CD8-positive, alpha-beta memory T cell (primary cell): ENCODE data around the gene SPON1. TPM values are rescaled to one million over a fixed set of nuclear protein-coding genes. Genes with fewer than 3 reads are reported as not detected.
"Not testable (repeated sequence)": the region's sequence is repeated elsewhere in the genome, so short reads cannot be mapped to it uniquely, and the experiment has no call there.

Source experiments
- CTCF ChIA-PET: fragments of 350-600 bp; sonication (Branson Sonifier 250); formaldehyde crosslinking; loops from one replicate; lab custom pipeline; 2021; ENCODE audit warnings: antibody characterized with exemption; lab: Charles Lee
- POLR2A ChIA-PET: fragments of 350-600 bp; sonication (Branson Sonifier 250); formaldehyde crosslinking; loops from one replicate; lab custom pipeline; 2021; ENCODE audit warnings: antibody characterized with exemption; lab: Charles Lee
- DNase-seq, 5 donors: peaks; one replicate each; pipeline versions ENCODE4 v3.0.0 to v3.0.0-alpha.2; 2020 to 2022; ENCODE audit warnings: mixed read lengths in 1 of 5
- H3K27ac ChIP-seq: one replicate; pipeline ENCODE4 v1.7.0; 2013; ENCODE audit warnings: low read depth, mild to moderate bottlenecking, low read length, moderate library complexity
- H3K27me3 ChIP-seq: 2 replicates; pipeline ENCODE4 v1.7.0; 2013; ENCODE audit warnings: low read length, mild to moderate bottlenecking; ENCODE audit not compliant: insufficient read depth, poor library complexity, severe bottlenecking
- H3K36me3 ChIP-seq: 2 replicates; pipeline ENCODE4 v1.7.0; 2013; ENCODE audit warnings: mild to moderate bottlenecking, low read length, moderate library complexity; ENCODE audit not compliant: insufficient read depth
- H3K4me1 ChIP-seq: 2 replicates; pipeline ENCODE4 v1.7.0; 2013; ENCODE audit warnings: mild to moderate bottlenecking, low read length, moderate library complexity; ENCODE audit not compliant: insufficient read depth
- H3K4me3 ChIP-seq: 2 replicates; pipeline ENCODE4 v1.7.0; 2013; ENCODE audit warnings: mild to moderate bottlenecking, low read length
- H3K9me3 ChIP-seq: 2 replicates; pipeline ENCODE4 v1.7.0; 2013; ENCODE audit warnings: mild to moderate bottlenecking, low read length
- H3K27ac Mint-ChIP-seq, 8 donors: one replicate each; pipeline ENCODE4 v1.8.0; 2020 to 2021; ENCODE audit warnings: mixed read lengths in 8 of 8, mild to moderate bottlenecking in 6 of 8, inconsistent platforms in 3 of 8, moderate library complexity in 3 of 8
- H3K27me3 Mint-ChIP-seq, 2 donors: one replicate each; pipeline ENCODE4 v1.8.0; 2020 to 2021; ENCODE audit warnings: mixed read lengths in 2 of 2, mild to moderate bottlenecking in 1 of 2, moderate library complexity in 1 of 2
- H3K36me3 Mint-ChIP-seq, 3 donors: one replicate each; pipeline ENCODE4 v1.8.0; 2020 to 2021; ENCODE audit warnings: mixed read lengths in 3 of 3, inconsistent platforms in 1 of 3, mild to moderate bottlenecking in 1 of 3
- H3K4me1 Mint-ChIP-seq, 3 donors: one replicate each; pipeline ENCODE4 v1.8.0; 2020 to 2021; ENCODE audit warnings: mixed read lengths in 3 of 3, inconsistent platforms in 1 of 3, mild to moderate bottlenecking in 1 of 3
- H3K4me3 Mint-ChIP-seq, 7 donors: one replicate each; pipeline ENCODE4 v1.8.0; 2020 to 2021; ENCODE audit warnings: mixed read lengths in 7 of 7, mild to moderate bottlenecking in 6 of 7, moderate library complexity in 4 of 7, inconsistent platforms in 2 of 7
- H3K9me3 Mint-ChIP-seq, 5 donors: one replicate each; pipeline ENCODE4 v1.8.0; 2020 to 2022; ENCODE audit warnings: mixed read lengths in 5 of 5, mild to moderate bottlenecking in 3 of 5, moderate library complexity in 2 of 5, inconsistent platforms in 1 of 5
- polyA plus RNA-seq: library from polyadenylated mRNA; unstranded; fragments of 300-500 nt; fragmentation: Illumina TruSeq; gene quantifications from one replicate; pipeline ENCODE4 v1.2.3, GENCODE V29; 2021
- total RNA-seq, 2 experiments: library from RNA; stranded (reverse); gene quantifications; one replicate each; pipeline ENCODE4 v1.2.3, GENCODE V29; 2021

The SPON1 gene
- total and polyA plus RNA-seq, 3 experiments from 2014 or later: 0.81 to 2.0 (median 0.97) TPM

DNA sequence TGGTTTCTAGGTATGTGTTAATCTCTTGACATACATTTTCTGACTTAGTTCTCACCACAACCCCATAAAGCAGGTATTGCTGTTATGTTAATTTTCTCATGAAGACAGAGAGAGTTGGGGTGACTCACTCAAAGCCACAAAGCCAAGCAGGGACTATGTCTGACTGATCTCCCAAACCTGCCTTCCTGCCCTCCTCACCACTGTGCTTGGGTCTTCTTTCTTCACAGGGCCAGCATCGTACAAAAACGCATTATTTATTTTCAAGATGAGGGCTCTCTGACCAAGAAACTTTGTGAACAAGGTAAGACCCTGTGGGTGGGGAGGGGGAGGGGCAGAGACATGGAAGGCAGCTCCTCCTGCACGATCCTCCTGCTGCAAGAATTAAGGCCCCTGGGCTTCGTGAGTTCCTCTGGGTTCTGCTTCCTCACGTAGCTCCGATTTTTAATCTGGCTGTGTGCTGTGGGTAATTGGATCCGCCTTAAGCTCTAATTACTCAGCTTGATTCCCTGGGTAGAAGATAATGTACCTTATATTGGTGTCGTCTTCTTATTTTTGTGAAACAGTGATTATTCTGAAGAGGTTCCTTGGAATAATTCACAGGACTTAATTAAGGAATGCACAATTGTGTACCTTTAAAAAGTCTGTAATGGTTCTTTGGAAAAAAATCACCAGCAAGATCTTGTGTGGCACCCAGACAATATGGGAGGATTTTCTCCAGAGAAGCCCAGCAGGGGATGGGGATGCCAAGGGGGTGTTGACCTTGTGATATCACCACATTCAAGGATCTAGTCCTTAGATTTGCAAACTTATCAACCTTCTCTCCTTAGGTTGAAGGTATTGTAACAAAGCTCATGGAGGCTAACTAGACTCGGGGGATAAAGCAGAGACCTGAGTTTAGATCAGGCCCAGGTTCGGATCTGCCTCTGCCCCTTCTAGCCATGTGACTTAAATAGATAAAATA lies 112.9 kb downstream of the SPON1 start:
- H3K9me3 ChIP-seq: no peaks in the 10 kb centered on the region
- ChIA-PET CTCF (interaction anchor here (1.2 kb wide), 1 partner anchor 113 kb away, joined by 4 read pairs; the partner anchor contains the start of gene SPON1), POLR2A (interaction anchor here (1.0 kb wide), 1 partner anchor 15 kb away, joined by 14 read pairs; no protein-coding TSS in a partner anchor)
- peaks cover 42 to 65% (median 44%) of the 10 kb centered on the region in 3 donors for H3K4me1 Mint-ChIP-seq
- no peaks in the 10 kb centered on the region for H3K27me3 ChIP-seq
- peak; percentile 3 to 73 (median 61) for DNase-seq
- peak overlapping the region; percentile 69 to 85 (median 82) for H3K4me3 Mint-ChIP-seq
- peaks cover 0 to 2% (median 0%) of the 10 kb centered on the region in 3 donors for H3K36me3 Mint-ChIP-seq
- H3K4me1 ChIP-seq: peaks cover 63% of the 10 kb centered on the region
- no peaks in the 10 kb centered on the region for H3K36me3 ChIP-seq
- H3K27ac ChIP-seq: no peak overlapping the region
- peak overlapping the region; percentile 82 to 94 (median 90) for H3K27ac Mint-ChIP-seq
- H3K4me3 ChIP-seq: peak overlapping the region; percentile 38
- H3K27me3 Mint-ChIP-seq: peaks cover 1 to 7% of the 10 kb centered on the region in 2 donors
- no peaks in the 10 kb centered on the region for H3K9me3 Mint-ChIP-seq

DNA sequence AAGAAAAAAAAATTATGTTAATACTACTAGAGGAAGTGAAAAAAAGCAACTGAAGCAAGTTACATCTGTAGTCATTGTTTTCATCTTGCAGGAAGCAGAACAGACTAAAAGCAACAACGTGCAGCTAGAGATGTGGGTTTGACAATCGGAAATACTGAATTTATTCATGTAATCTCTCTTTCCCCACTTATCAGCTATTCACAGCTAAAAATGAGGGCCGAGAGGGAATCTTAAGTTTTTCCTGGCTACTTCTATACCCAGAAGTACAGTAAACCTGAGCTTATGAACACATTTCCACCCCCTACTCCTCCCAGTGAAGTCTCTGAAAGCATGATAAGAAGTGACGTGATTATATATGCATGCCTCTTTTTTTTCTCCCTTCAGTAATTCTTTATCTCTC lies 116.5 kb downstream of the SPON1 start:
- Histone ChIP-seq H3K27me3 (no peaks in the 10 kb centered on the region), H3K9me3 (no peaks in the 10 kb centered on the region), H3K4me3 (peak overlapping the region; percentile 24), H3K27ac (no peak overlapping the region), H3K36me3 (no peaks in the 10 kb centered on the region), H3K4me1 (peaks cover 54% of the 10 kb centered on the region)
- peaks cover 1 to 16% of the 10 kb centered on the region in 2 donors for H3K27me3 Mint-ChIP-seq
- H3K4me1 Mint-ChIP-seq: peaks cover 35 to 63% (median 42%) of the 10 kb centered on the region in 3 donors
- peak overlapping the region in 7 of 8 donors; percentile 39 to 91 (median 83) for H3K27ac Mint-ChIP-seq
- ChIA-PET POLR2A (interaction anchor here (1.0 kb wide), 1 partner anchor 210 kb away, joined by 3 read pairs; no protein-coding TSS in a partner anchor), CTCF (no interaction called here)
- peaks cover 0 to 20% (median 19%) of the 10 kb centered on the region in 3 donors for H3K36me3 Mint-ChIP-seq
- peaks cover 0 to 2% (median 0%) of the 10 kb centered on the region in 5 donors for H3K9me3 Mint-ChIP-seq
- peak in 1 of 5 donors; percentile 56 for DNase-seq
- peak overlapping the region in 6 of 7 donors; percentile 62 to 80 (median 71) for H3K4me3 Mint-ChIP-seq

DNA sequence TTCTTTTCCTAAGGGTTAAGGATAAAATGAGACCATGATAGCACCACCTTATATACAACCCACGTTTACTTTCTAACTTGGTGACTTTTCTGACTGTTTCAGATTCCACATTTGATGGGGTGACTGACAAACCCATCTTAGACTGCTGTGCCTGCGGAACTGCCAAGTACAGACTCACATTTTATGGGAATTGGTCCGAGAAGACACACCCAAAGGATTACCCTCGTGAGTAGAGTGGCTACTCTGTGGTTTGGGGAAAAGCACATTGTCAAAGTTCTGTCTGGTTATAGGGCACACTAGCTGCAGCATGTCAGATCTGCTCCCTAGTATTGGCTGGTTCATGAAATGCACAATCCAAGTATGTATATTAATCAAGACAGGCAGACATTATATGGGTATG lies 117.3 kb downstream of the SPON1 start:
- ChIA-PET CTCF (no interaction called here), POLR2A (no interaction called here)
- H3K27ac Mint-ChIP-seq: peak overlapping the region in 1 of 8 donors; percentile 25

DNA sequence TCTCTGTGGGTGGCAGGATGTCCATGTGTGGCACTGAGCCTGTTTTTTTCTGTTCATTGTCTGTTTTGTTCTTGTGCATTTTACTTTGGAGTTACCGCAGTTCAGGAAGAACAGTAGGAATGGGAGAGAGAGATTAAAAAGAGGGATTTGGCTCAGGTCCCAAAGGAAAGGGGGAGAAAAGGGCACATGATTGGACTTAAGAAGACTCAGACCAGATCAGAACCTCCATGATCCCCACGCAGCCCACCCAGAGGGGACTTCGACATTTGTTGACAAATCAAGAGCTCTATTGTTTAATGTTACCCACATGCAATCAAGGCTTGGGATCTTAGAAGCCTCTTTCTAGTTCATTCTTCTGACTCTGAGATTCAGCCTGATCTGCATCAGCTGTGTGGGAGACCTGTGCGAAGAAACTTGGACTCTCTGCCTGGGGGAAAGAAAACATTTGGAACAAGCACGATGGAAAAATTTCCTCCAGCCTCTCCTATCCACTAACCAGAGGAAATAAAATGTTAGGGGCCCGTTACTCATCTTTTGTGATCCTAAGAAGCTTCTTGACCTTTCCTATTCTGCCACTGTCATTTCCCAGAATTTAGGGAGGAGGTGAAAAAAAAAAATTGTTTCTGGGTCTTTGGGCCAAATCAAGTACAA lies 119.2 kb downstream of the SPON1 start:
- H3K27ac ChIP-seq: no peak overlapping the region
- Mint-ChIP-seq H3K36me3 (peaks cover 0 to 35% (median 22%) of the 10 kb centered on the region in 3 donors), H3K4me1 (peaks cover 18 to 36% (median 24%) of the 10 kb centered on the region in 3 donors), H3K4me3 (peak overlapping the region in 1 of 7 donors; percentile 3), H3K27me3 (peaks cover 2 to 19% of the 10 kb centered on the region in 2 donors), H3K9me3 (peaks cover 0 to 8% (median 2%) of the 10 kb centered on the region in 5 donors), H3K27ac (peak overlapping the region in 1 of 8 donors; percentile 37)
- ChIA-PET POLR2A (no interaction called here), CTCF (no interaction called here)
- no peaks in the 10 kb centered on the region for H3K36me3 ChIP-seq
- H3K4me1 ChIP-seq: peaks cover 31% of the 10 kb centered on the region
- no peak for DNase-seq
- H3K9me3 ChIP-seq: no peaks in the 10 kb centered on the region
- no peak overlapping the region for H3K4me3 ChIP-seq
- no peaks in the 10 kb centered on the region for H3K27me3 ChIP-seq

More for the DNA sequence above, 117.3 kb downstream of the SPON1 start:
- Mint-ChIP-seq H3K9me3 (peaks cover 0 to 5% (median 2%) of the 10 kb centered on the region in 5 donors), H3K4me1 (peaks cover 27 to 56% (median 34%) of the 10 kb centered on the region in 3 donors), H3K36me3 (peaks cover 0 to 25% (median 20%) of the 10 kb centered on the region in 3 donors), H3K4me3 (peak overlapping the region in 2 of 7 donors; percentile 62 to 72), H3K27me3 (peaks cover 2 to 16% of the 10 kb centered on the region in 2 donors)
- H3K4me1 ChIP-seq: peaks cover 46% of the 10 kb centered on the region
- DNase-seq: no peak
- no peak overlapping the region for H3K4me3 ChIP-seq
- H3K36me3 ChIP-seq: no peaks in the 10 kb centered on the region
- no peaks in the 10 kb centered on the region for H3K9me3 ChIP-seq
- no peak overlapping the region for H3K27ac ChIP-seq
- no peaks in the 10 kb centered on the region for H3K27me3 ChIP-seq

DNA sequence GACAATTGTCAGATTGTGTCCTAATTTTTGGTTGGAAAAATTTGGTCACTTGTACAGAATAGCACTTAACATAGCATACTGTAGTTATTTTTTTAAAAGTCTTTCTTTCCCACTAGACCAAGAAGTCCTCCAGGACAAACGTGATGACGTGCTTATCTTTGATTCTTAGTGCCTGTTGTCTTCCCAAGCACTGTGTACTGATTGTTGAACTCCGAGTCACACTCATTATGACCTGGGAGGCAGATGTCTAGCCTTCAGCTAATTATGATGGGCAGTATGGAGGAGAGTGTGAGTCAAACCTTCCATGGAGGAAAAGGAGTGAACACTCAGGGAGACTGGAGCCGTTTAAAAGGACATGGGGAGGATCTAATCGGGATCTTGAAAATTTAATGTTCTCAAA lies 119.8 kb downstream of the SPON1 start:
- H3K27ac ChIP-seq: no peak overlapping the region
- Mint-ChIP-seq H3K27ac (peak overlapping the region in 1 of 8 donors; percentile 29), H3K4me3 (no peak overlapping the region), H3K36me3 (peaks cover 0 to 35% (median 22%) of the 10 kb centered on the region in 3 donors), H3K4me1 (peaks cover 18 to 35% (median 19%) of the 10 kb centered on the region in 3 donors), H3K9me3 (peaks cover 0 to 8% (median 2%) of the 10 kb centered on the region in 5 donors), H3K27me3 (peaks cover 5 to 24% of the 10 kb centered on the region in 2 donors)
- no peaks in the 10 kb centered on the region for H3K36me3 ChIP-seq
- no peaks in the 10 kb centered on the region for H3K27me3 ChIP-seq
- CTCF ChIA-PET: no interaction called here
- peaks cover 24% of the 10 kb centered on the region for H3K4me1 ChIP-seq
- no peaks in the 10 kb centered on the region for H3K9me3 ChIP-seq
- no peak overlapping the region for H3K4me3 ChIP-seq
- POLR2A ChIA-PET: no interaction called here
- no peak for DNase-seq

DNA sequence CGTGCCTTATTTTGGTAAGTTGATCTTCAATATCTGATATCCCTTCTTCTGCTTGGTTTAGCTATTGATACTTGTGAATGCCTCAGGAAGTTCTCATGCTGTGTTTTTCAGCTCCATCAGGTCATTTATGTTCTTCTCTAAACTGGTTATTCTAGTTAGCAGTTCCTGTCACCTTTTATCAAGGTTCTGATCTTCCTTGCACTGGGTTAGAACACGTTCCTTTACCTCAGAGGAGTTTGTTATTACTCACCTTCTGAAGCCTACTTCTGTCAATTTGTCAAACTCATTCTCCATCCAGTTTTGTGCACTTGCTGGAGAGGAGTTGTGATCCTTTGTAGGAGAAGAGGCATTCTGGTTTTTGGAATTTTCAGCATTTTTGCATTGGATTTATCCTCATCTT lies 126.3 kb downstream of the SPON1 start:
- H3K4me3 Mint-ChIP-seq, DNase-seq, H3K27ac Mint-ChIP-seq, H3K9me3 Mint-ChIP-seq, H3K4me1 ChIP-seq, H3K36me3 ChIP-seq, H3K4me3 ChIP-seq, CTCF ChIA-PET, POLR2A ChIA-PET, H3K9me3 ChIP-seq, H3K27ac ChIP-seq, H3K27me3 ChIP-seq: not testable (repeated sequence)
- Mint-ChIP-seq H3K27me3 (peaks cover 16 to 24% of the 10 kb centered on the region in 2 donors), H3K4me1 (peaks cover 15 to 34% (median 23%) of the 10 kb centered on the region in 3 donors), H3K36me3 (peaks cover 0 to 23% (median 2%) of the 10 kb centered on the region in 3 donors)

DNA sequence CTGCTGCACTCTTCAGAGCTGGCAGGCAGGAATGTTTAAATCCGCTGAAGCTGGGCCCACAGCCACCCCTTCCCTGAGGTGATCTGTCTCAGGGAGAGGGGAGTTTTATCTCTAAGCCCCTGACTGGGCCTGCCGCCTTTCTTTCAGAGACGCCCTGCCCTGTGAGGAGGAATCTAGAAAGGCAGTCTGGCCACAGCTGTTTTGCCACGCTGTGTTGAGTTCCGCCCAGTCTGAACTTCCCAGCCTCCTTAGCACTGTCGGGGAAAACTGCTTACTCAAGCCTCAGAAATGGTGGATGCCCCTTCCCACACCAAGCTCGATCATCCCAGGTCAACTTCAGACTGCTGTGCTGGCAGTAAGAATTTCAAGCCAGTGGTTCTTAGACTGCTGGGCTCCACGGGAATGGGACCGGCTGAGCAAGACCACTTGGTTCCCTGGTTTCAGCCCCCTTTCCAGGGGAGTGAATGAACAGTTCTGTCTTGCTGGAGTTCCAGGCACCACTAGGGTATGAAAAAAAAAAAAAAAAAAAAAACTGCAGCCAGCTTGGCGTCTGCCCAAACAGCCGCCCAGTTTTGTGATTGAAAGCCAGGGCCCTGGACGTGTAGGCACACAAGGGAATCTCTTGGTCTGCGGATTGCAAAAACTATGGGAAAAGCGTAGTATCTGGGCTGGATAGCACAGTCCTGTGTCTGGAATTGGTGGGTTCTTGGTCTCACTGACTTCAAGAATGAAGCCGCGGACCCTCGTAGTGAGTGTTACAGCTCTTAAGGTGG lies 127.4 kb downstream of the SPON1 start:
- Mint-ChIP-seq H3K4me1 (peaks cover 15 to 34% (median 23%) of the 10 kb centered on the region in 3 donors), H3K27ac (peak overlapping the region in 1 of 8 donors; percentile 3), H3K4me3 (peak overlapping the region in 2 of 7 donors; percentile 38 to 61), H3K36me3 (peaks cover 0 to 16% (median 2%) of the 10 kb centered on the region in 3 donors), H3K9me3 (peaks cover 0 to 4% (median 0%) of the 10 kb centered on the region in 5 donors), H3K27me3 (peaks cover 15 to 24% of the 10 kb centered on the region in 2 donors)
- no peak overlapping the region for H3K4me3 ChIP-seq
- H3K36me3 ChIP-seq: no peaks in the 10 kb centered on the region
- ChIA-PET CTCF (interaction anchor here (1.5 kb wide), 1 partner anchor 13 kb away, joined by 3 read pairs; no protein-coding TSS in a partner anchor), POLR2A (interaction anchor here (1.2 kb wide), 1 partner anchor 14 kb away, joined by 14 read pairs; no protein-coding TSS in a partner anchor)
- H3K9me3 ChIP-seq: no peaks in the 10 kb centered on the region
- peaks cover 10% of the 10 kb centered on the region for H3K4me1 ChIP-seq
- no peak overlapping the region for H3K27ac ChIP-seq
- DNase-seq: no peak
- no peaks in the 10 kb centered on the region for H3K27me3 ChIP-seq
